Ovary (tissue), 3 donors: ENCODE measurements around the gene KRTAP5-3.

ENCODE experiments used
- CTCF ChIP-seq, 3 donors: fragments of 450-650 bp in 2 of 3; fragments of 200-600 bp in 1 of 3; IDR thresholded peaks; one replicate each; pipeline versions ENCODE4 v1.5.1 to v1.8.0; 2016 to 2022; ENCODE audit warnings: antibody characterized with exemption in 3 of 3, mild to moderate bottlenecking in 1 of 3
- EP300 ChIP-seq: sonication (generic); formaldehyde crosslinking; IDR thresholded peaks from one replicate; pipeline ENCODE4 v1.6.1; 2017; ENCODE audit warnings: antibody characterized with exemption
- donor health status: DM: no; HTN: no; CAD: no.

GRCh38 chr11:1597331-1597993, 10.8 kb downstream of the KRTAP5-3 start:
- TF ChIP-seq EP300 (no peak), CTCF (IDR thresholded peaks at IDR 0.05) (no peak)
